Neural cell (in vitro differentiated cells): ENCODE results near the gene GAS7. TPM values are rescaled to one million over a fixed set of nuclear protein-coding genes. Genes with fewer than 3 reads are reported as not detected.

Experiments used
- H2AFZ ChIP-seq: fragments of 200-600, 300-800 bp; sonication (generic), shearing (Covaris generic); 2 replicates; pipeline ENCODE4 v1.6.0; 2014; ENCODE audit warnings: low read depth, mild to moderate bottlenecking, antibody characterized with exemption, low read length, moderate library complexity
- H3F3A ChIP-seq: fragments of 200-600 bp; shearing (Covaris generic); 2 replicates; pipeline ENCODE4 v1.6.1; 2016; ENCODE audit warnings: mild to moderate bottlenecking, moderate library complexity, mixed read lengths, antibody characterized with exemption, low read length; ENCODE audit not compliant: insufficient read depth, poor library complexity, severe bottlenecking
- H3K27ac ChIP-seq: fragments of 200-600, 300-800 bp; sonication (generic), shearing (Covaris generic); 2 replicates; pipeline ENCODE4 v1.5.1; 2014; ENCODE audit warnings: mild to moderate bottlenecking, low read length, moderate library complexity
- H3K27me3 ChIP-seq: fragments of 300-800, 200-600 bp; sonication (generic), shearing (Covaris generic); 2 replicates; pipeline ENCODE4 v1.6.0; 2014; ENCODE audit warnings: mild to moderate bottlenecking, low read depth, low read length, moderate library complexity; ENCODE audit not compliant: insufficient read depth
- H3K36me3 ChIP-seq: fragments of 300-800, 200-600 bp; sonication (generic), shearing (Covaris generic); 2 replicates; pipeline ENCODE4 v1.5.1; 2014; ENCODE audit warnings: mild to moderate bottlenecking, antibody characterized with exemption, low read length, moderate library complexity; ENCODE audit not compliant: insufficient read depth
- H3K4me2 ChIP-seq: fragments of 300-800, 200-600 bp; sonication (generic), shearing (Covaris generic); 2 replicates; pipeline ENCODE4 v1.6.0; 2014; ENCODE audit warnings: mild to moderate bottlenecking, low read length
- H3K4me3 ChIP-seq: fragments of 300-800, 200-600 bp; sonication (generic), shearing (Covaris generic); 2 replicates; pipeline ENCODE4 v1.5.1; 2014; ENCODE audit warnings: mild to moderate bottlenecking, low read length, moderate library complexity
- H3K79me2 ChIP-seq: fragments of 200-600 bp; shearing (Covaris generic); replicated peaks from 2 replicates; pipeline ENCODE4 v1.6.0; 2014; ENCODE audit warnings: mild to moderate bottlenecking, low read length, moderate library complexity; ENCODE audit not compliant: insufficient read depth
- H3K9ac ChIP-seq: fragments of 300-800, 200-600 bp; sonication (generic), shearing (Covaris generic); 2 replicates; pipeline ENCODE4 v1.6.1; 2016; ENCODE audit warnings: mild to moderate bottlenecking, low read length, mixed read lengths
- H3K9me2 ChIP-seq: fragments of 200-600 bp; shearing (Covaris generic); 2 replicates; pipeline ENCODE4 v1.6.1; 2016; ENCODE audit warnings: mild to moderate bottlenecking, low read length, mixed read lengths; ENCODE audit not compliant: insufficient read depth
- H3K9me3 ChIP-seq: fragments of 200-600, 300-800 bp; sonication (generic), shearing (Covaris generic); 2 replicates; pipeline ENCODE4 v1.6.1; 2016; ENCODE audit warnings: mild to moderate bottlenecking, mixed run types, low read length, moderate library complexity, mixed read lengths
- H4K20me1 ChIP-seq: fragments of 200-600 bp; shearing (Covaris generic); 2 replicates; pipeline ENCODE4 v1.6.1; 2016; ENCODE audit warnings: mild to moderate bottlenecking, mixed run types; ENCODE audit not compliant: insufficient read depth
- CTCF ChIP-seq: fragments of 450-650 bp; IDR thresholded peaks from 2 replicates; pipeline ENCODE4 v1.5.1; 2014; ENCODE audit warnings: antibody characterized with exemption, mild to moderate bottlenecking, moderate library complexity; ENCODE audit not compliant: poor library complexity, severe bottlenecking
- EP300 ChIP-seq: fragments of 450-650 bp; conservative IDR thresholded peaks from 2 replicates; pipeline ENCODE4 v1.6.1; 2014; ENCODE audit warnings: antibody characterized with exemption, mild to moderate bottlenecking, moderate library complexity; ENCODE audit not compliant: poor library complexity, severe bottlenecking
- EZH2 ChIP-seq: fragments of 200-600, 300-800 bp; shearing (Covaris generic), sonication (generic); IDR thresholded peaks from 2 replicates; pipeline ENCODE4 v1.6.1; 2014; ENCODE audit warnings: antibody characterized with exemption, low read length, borderline replicate concordance, mild to moderate bottlenecking; ENCODE audit not compliant: insufficient read depth, poor library complexity, severe bottlenecking
- MXI1 ChIP-seq: fragments of 450-650 bp; conservative IDR thresholded peaks from 2 replicates; pipeline ENCODE4 v1.6.1; 2014; ENCODE audit warnings: antibody characterized with exemption, mild to moderate bottlenecking; ENCODE audit not compliant: poor library complexity, severe bottlenecking
- POLR2AphosphoS5 ChIP-seq: IDR thresholded peaks from 2 replicates; pipeline ENCODE4 v1.6.1; 2012
- RAD21 ChIP-seq: fragments of 450-650 bp; conservative IDR thresholded peaks from 2 replicates; pipeline ENCODE4 v1.6.1; 2014; ENCODE audit warnings: antibody characterized with exemption, mild to moderate bottlenecking, moderate library complexity
- REST ChIP-seq: IDR thresholded peaks from 2 replicates; pipeline ENCODE4 v1.6.1; 2012; ENCODE audit warnings: borderline replicate concordance
- SMC3 ChIP-seq: fragments of 450-650 bp; conservative IDR thresholded peaks from 2 replicates; pipeline ENCODE4 v1.6.1; 2014; ENCODE audit warnings: antibody characterized with exemption, mild to moderate bottlenecking, moderate library complexity; ENCODE audit not compliant: poor library complexity
- TAF1 ChIP-seq: IDR thresholded peaks from 2 replicates; pipeline ENCODE4 v1.6.1; 2012; ENCODE audit warnings: low read depth
- polyA plus RNA-seq: library from polyadenylated mRNA; depleted of rRNA; stranded (reverse); fragments of >200 nt; gene quantifications from 2 replicates; pipeline ENCODE4 v1.2.3, GENCODE V29; 2014

Gene GAS7
- polyA plus RNA-seq, 1 donor from 2014 or later, result 23.6 TPM

- no peaks in the 10 kb centered on the region for H3K27me3 ChIP-seq
- no peak overlapping the region for H2AFZ ChIP-seq
- no peak overlapping the region for H3K9ac ChIP-seq
- H3K27ac ChIP-seq, result no peak overlapping the region
- H3K4me3 ChIP-seq, result no peak overlapping the region
- H3K79me2 ChIP-seq, result no peaks in the 10 kb centered on the region
- H3K9me2 ChIP-seq, result no peaks in the 10 kb centered on the region
- no peak overlapping the region for H3K4me2 ChIP-seq
- no peak for TF ChIP-seq TAF1
- no peaks in the 10 kb centered on the region for H3K36me3 ChIP-seq
- H4K20me1 ChIP-seq, result no peaks in the 10 kb centered on the region
- H3K9me3 ChIP-seq, result no peaks in the 10 kb centered on the region
- no peaks in the 10 kb centered on the region for H3F3A ChIP-seq
These were observed 221.9 kb downstream of the GAS7 start for GRCh38 chr17:9976283-9977179.

- TF ChIP-seq RAD21 (no peak), EP300 (no peak), MXI1 (no peak), REST (no peak), CTCF (no peak), POLR2AphosphoS5 (no peak), EZH2 (no peak), SMC3 (no peak), TAF1 (no peak)
- Histone ChIP-seq H3K27ac (no peak overlapping the region), H3K36me3 (no peaks in the 10 kb centered on the region), H4K20me1 (no peaks in the 10 kb centered on the region), H3K79me2 (no peaks in the 10 kb centered on the region), H2AFZ (no peak overlapping the region), H3F3A (no peaks in the 10 kb centered on the region), H3K4me2 (no peak overlapping the region), H3K9me2 (no peaks in the 10 kb centered on the region), H3K9ac (no peak overlapping the region), H3K9me3 (no peaks in the 10 kb centered on the region), H3K4me3 (no peak overlapping the region), H3K27me3 (no peaks in the 10 kb centered on the region)
These were observed 223.7 kb downstream of the GAS7 start for GRCh38 chr17:9974448-9975381.
